Fibroblast of the aortic adventitia (primary cell): ENCODE results near the gene PPFIA3. TPM values are rescaled to one million over a fixed set of nuclear protein-coding genes. Genes with fewer than 3 reads are reported as not detected.
"Not testable (repeated sequence)": the region's sequence is repeated elsewhere in the genome, so short reads cannot be mapped to it uniquely, and the experiment has no call there.

Source experiments
- DNase-seq: peaks from one replicate; pipeline ENCODE4 v3.0.0-alpha.2; 2010; ENCODE audit warnings: low read depth
- H3K4me3 ChIP-seq: 2 replicates; pipeline ENCODE4 v1.5.1; 2011; ENCODE audit warnings: low read depth, mild to moderate bottlenecking, control low read depth, low read length, moderate library complexity
- CTCF ChIP-seq: IDR thresholded peaks from 2 replicates; pipeline ENCODE4 v1.5.1; 2011; ENCODE audit warnings: mild to moderate bottlenecking, low read length, control low read depth, inconsistent platforms; ENCODE audit not compliant: insufficient read depth
- total RNA-seq: library from RNA; depleted of rRNA; stranded (reverse); fragments of >200 nt; gene quantifications from 2 replicates; pipeline ENCODE4 v1.2.3, GENCODE V29; 2012; ENCODE audit warnings: low replicate concordance

Gene PPFIA3
- total RNA-seq, 1 donor: 0.99 TPM

GRCh38 chr19:49145573-49146407 lies 26.4 kb downstream of the PPFIA3 start:
- peak; percentile 94 for TF ChIP-seq CTCF
- H3K4me3 ChIP-seq: peak overlapping the region; percentile 52
- peak; percentile 81 for DNase-seq

- peak overlapping the region; percentile 52 for H3K4me3 ChIP-seq
- not testable (repeated sequence) for DNase-seq
Observed at GRCh38 chr19:49146408-49146770, 27.0 kb downstream of the PPFIA3 start.

- no peak for TF ChIP-seq CTCF
- DNase-seq: no peak
- H3K4me3 ChIP-seq: no peak overlapping the region
Observed at GRCh38 chr19:49148044-49148682, 28.8 kb downstream of the PPFIA3 start.

- H3K4me3 ChIP-seq: peak overlapping the region; percentile 93
- no peak for TF ChIP-seq CTCF
- peak; percentile 91 for DNase-seq
Observed at GRCh38 chr19:49148784-49149651, 29.7 kb downstream of the PPFIA3 start.

- peak; percentile 90 for DNase-seq
Observed at GRCh38 chr19:49149652-49150105, 30.3 kb downstream of the PPFIA3 start.

GRCh38 chr19:49150106-49150943 lies 31.0 kb downstream of the PPFIA3 start:
- H3K4me3 ChIP-seq: peak overlapping the region; percentile 93
- peak; percentile 65 for DNase-seq
- TF ChIP-seq CTCF: no peak

More at GRCh38 chr19:49149652-49150105, 30.3 kb downstream of the PPFIA3 start:
- no peak for TF ChIP-seq CTCF
- peak overlapping the region; percentile 93 for H3K4me3 ChIP-seq
